Right cardiac atrium (tissue), 5 donors: ENCODE results near the gene ORAI1. TPM values are rescaled to one million over a fixed set of nuclear protein-coding genes. Genes with fewer than 3 reads are reported as not detected.
"Not testable (repeated sequence)": the region's sequence is repeated elsewhere in the genome, so short reads cannot be mapped to it uniquely, and the experiment has no call there.

Experiments
- ATAC-seq, 2 donors: fragments of 200-7000 bp; cut with Tn5 transposase; one replicate each; pipeline versions ENCODE4 v1.8.0 to v1.9.1; 2020; ENCODE audit warnings: moderate library complexity in 2 of 2, mild to moderate bottlenecking in 1 of 2
- DNase-seq, 3 donors: peaks; one replicate each; pipeline ENCODE4 v3.0.0-alpha.2; 2020
- H3K27ac ChIP-seq: one replicate; pipeline ENCODE4 v1.5.1; 2013; ENCODE audit warnings: mild to moderate bottlenecking, low read length, control low read depth, moderate library complexity
- H3K27me3 ChIP-seq: one replicate; pipeline ENCODE4 v1.6.1; 2013; ENCODE audit not compliant: control insufficient read depth, insufficient read depth
- H3K4me1 ChIP-seq: one replicate; pipeline ENCODE4 v1.6.1; 2013; ENCODE audit warnings: low read length; ENCODE audit not compliant: control insufficient read depth, insufficient read depth
- H3K4me3 ChIP-seq: one replicate; pipeline ENCODE4 v1.5.1; 2013; ENCODE audit warnings: low read length, control low read depth
- H3K9me3 ChIP-seq: one replicate; pipeline ENCODE4 v1.6.1; 2013; ENCODE audit warnings: low read length; ENCODE audit not compliant: control insufficient read depth
- WGBS: extraction: QIAGEN DNeasy Blood & Tissue Kit; methylation state at CpG from one replicate; pipeline ENCODE4 v1.1.7; 2013; 5-methylcytosine and 5-hydroxymethylcytosine counted together
- intact Hi-C, 4 donors: fragments of 100-400 bp; cut with DNase I; formaldehyde crosslinking; loops; one replicate each; pipeline versions ENCODE4 v1.11.0 to v1.14.0; 2022 to 2023
- polyA plus RNA-seq: library from polyadenylated mRNA; stranded (reverse); fragments of 200-250 nt; gene quantifications from one replicate; pipeline ENCODE4 v1.2.3, GENCODE V29; 2013
- total RNA-seq, 4 donors: library from RNA; stranded (reverse); fragmentation: NEBNext Ultra II Directional; extraction: Animal tissue kit (Norgen Biotek cat#: 25700); gene quantifications; one replicate each; pipeline ENCODE4 v1.2.1, GENCODE V29; 2021
- donor health status: healthy with polysubstance abuse.
- donor health status: DM: no; HTN: yes; CAD: no.
- donor health status: DM: no; HTN: no; CAD: no.
- donor health status: DM: no; HTN: yes; CAD: no; lungs with severe emphysema.
- donor health status: DM: yes; HTN: yes; CAD: no.

Gene ORAI1
- total and polyA plus RNA-seq, 5 donors = 6.9 to 9.4 (median 7.9) TPM

DNA sequence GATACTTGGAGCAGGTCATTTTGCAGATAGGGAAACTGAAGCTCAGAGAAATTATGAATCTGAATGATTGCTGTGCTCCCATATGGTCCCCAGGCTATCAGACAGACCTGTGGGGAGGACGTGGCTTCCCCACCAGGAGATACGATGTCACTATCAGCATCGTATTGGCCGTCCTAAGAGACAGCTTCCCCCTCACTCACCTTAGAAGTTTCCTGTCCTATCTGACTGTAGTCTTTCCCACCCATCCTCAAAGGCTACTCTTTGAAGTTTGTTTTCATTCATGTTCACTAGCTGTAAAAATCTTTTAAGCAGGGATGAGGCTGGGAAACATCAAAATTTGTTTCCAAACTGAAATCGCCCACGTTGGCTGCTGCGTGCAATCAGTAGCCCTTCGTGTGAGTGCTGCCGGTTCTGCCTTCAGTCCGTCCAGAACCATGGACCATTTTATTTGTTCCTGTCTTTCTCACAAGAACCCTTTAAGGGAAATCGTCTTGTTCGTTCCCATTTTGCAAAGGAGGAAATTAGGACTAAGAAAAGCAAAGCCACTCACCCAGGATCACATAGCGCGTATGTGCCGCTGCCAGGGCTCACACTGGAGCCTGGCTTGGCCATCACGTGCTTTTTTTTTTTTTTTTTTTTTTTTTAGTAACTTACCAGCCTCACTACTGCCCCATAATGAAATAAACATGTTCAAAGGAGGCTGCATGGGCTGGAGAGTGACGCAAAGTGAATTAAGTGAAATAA is 44.5 kb upstream of the ORAI1 start:
- Histone ChIP-seq H3K27ac (peak overlapping the region; percentile 30), H3K9me3 (no peaks in the 10 kb centered on the region), H3K4me3 (peak overlapping the region; percentile 12), H3K4me1 (peaks cover 9% of the 10 kb centered on the region), H3K27me3 (no peaks in the 10 kb centered on the region)
- intact Hi-C loops = loop anchor here in 1 of 4 donors (5.0 kb wide), 1 partner anchor 45 kb away; the partner anchor contains the start of gene ORAI1
- WGBS = 14% methylated on average over 17 of the region's 17 CpGs
- ATAC-seq (peak in 1 of 2 donors; percentile 47), DNase-seq (peak in 1 of 3 donors; percentile 79)

DNA sequence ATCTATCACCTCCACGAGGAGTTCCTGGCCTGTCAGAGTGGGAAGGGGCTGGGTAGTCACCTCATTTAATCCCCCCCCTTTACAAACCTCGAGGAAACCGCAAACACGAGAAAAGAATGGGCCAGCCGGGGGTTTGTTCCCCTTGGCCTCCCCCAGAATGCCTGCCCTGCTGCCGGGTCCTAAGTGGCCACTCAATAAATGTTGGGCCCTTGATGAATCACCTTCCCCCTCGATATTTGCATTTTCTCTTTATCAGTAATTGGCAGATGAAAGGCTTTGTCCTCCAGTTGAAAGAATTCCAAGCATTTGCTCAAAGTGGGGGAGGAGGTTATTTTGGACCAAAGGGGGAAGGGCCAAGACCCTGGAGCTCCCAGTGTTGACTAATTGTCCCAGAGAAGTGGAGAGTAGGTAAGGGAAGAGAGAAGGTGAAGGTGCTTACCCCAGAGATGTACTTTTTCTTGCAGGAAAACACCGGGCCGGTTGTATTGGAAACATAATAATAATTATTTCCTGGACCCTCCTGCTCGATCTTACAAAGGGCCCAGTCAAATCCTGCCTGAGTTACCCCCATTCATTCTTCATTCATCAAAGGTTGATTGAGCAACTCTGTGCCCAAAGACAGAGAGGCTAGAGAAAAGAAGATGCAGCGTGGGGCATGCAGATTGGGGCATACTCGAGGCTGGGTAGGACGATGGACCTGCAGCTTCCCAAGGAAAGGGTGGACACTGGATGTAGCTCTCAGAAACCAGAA is 43.6 kb upstream of the ORAI1 start:
- WGBS = 45% methylated on average over 13 of the region's 13 CpGs
- Histone ChIP-seq H3K9me3 (no peaks in the 10 kb centered on the region), H3K27me3 (no peaks in the 10 kb centered on the region), H3K4me3 (no peak overlapping the region), H3K27ac (no peak overlapping the region), H3K4me1 (peaks cover 9% of the 10 kb centered on the region)
- DNase-seq (no peak), ATAC-seq (no peak)
- intact Hi-C loops = loop anchor here in 1 of 4 donors (5.0 kb wide), 1 partner anchor 45 kb away; the partner anchor contains the start of gene ORAI1

DNA sequence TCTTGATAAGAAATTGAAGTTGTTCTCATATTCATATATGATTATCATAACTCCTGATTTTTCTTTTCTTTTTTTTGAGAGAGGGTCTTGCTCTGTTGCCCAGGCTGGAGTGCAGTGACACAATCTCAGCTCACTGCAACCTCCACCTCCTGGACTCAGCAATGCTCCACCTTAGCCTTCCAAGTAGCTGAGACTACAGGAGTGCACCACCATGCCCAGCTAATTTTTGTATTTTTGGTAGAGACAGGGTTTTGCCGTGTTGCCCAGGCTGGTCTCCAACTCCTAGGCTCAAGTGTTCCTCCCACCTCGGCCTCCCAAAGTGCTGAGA is 43.0 kb upstream of the ORAI1 start:
- intact Hi-C loops = loop anchor here in 1 of 4 donors (5.0 kb wide), 1 partner anchor 44 kb away; the partner anchor contains the start of gene ORAI1
- not testable (repeated sequence) for H3K27me3 ChIP-seq, H3K9me3 ChIP-seq, H3K27ac ChIP-seq, H3K4me3 ChIP-seq, DNase-seq, H3K4me1 ChIP-seq, ATAC-seq
- WGBS = 88% methylated on average over 2 of the region's 2 CpGs

DNA sequence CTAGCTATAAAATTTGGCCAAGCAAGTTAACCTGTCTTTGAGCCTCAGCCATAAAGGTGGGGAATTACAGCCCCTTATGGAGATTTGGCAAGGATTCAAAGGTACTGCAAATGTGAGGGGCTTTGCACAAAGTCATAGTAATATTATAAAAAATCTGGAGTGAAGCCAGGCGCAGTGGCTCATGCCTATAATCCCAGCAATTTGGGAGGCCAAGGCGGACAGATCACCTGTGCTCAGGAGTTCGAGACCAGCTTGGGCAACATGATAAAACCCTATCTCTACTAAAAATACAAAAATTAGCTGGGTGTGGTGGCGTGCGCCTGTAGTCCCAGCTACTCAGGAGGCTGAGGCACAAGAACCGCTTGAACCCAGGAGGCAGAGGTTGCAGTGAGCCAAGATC is 41.4 kb upstream of the ORAI1 start:
- not testable (repeated sequence) for DNase-seq

DNA sequence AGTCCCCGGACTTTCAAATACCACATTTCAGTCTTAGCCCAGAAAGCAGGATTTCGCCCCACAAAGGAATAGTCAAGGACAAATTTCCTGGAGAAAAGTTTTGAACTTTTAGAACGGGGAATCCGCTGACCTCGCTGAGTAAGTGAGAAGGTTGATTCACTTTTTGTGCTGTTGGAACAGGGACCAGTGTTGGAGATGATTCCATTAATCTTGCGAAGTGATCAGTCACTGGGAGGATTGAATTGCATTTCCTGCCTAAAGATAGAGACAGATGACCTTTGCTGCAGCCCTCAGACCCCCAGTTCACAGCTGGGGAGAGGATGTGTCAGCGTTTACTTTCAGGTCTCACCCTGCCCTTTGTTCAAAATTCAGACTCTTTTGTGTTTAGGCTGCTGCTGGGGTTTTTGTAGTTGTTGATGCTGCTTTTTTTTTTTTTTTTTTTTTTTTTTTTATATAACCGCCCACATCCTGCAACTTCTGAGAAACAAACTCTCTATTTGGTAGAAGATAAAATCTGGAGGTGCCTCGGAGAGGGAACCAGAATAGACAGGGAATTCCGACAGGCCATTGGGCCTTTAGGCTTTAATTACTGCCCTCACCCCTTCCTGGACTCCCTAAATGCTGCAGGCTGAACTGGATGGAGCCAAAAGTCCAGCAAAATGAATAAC is 35.7 kb upstream of the ORAI1 start:
- no peaks in the 10 kb centered on the region for H3K9me3 ChIP-seq
- 22% methylated on average over 10 of the region's 10 CpGs for WGBS
- no peaks in the 10 kb centered on the region for H3K4me1 ChIP-seq
- no peaks in the 10 kb centered on the region for H3K27me3 ChIP-seq
- DNase-seq (no peak), ATAC-seq (peak in 1 of 2 donors; percentile 35)
- peak overlapping the region; percentile 48 for H3K4me3 ChIP-seq
- H3K27ac ChIP-seq = peak overlapping the region; percentile 80
- intact Hi-C loops = no loop called here

More for the DNA sequence above, 41.4 kb upstream of the ORAI1 start:
- not testable (repeated sequence) for H3K4me1 ChIP-seq, H3K27me3 ChIP-seq, H3K9me3 ChIP-seq, H3K4me3 ChIP-seq, ATAC-seq, H3K27ac ChIP-seq
- 98% methylated on average over 6 of the region's 6 CpGs for WGBS
- intact Hi-C loops = loop anchor here in 1 of 4 donors (5.0 kb wide), 1 partner anchor 42 kb away; the partner anchor contains the start of gene ORAI1

DNA sequence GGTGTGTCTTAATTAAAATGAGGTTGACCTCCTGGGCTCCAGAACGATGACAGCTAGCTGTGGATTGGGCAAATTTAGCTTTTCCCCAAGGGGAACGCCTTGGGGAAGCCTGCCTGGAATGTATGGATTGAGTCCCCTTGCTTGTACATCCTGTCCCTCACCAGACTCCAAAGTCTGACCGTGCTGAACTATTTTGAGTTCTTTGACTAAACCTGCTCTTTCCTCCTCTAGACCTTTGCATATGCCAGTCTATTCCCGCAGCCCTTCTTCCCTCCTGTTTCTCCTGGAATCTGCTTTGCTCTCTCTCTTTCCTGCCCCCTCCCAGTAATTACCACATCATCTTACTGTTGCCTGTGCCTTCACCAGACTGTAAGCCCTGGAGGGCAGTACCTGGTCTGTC is 34.0 kb upstream of the ORAI1 start:
- intact Hi-C loops = no loop called here
- no peak for ATAC-seq
- WGBS = 55% methylated on average over 4 of the region's 4 CpGs

DNA sequence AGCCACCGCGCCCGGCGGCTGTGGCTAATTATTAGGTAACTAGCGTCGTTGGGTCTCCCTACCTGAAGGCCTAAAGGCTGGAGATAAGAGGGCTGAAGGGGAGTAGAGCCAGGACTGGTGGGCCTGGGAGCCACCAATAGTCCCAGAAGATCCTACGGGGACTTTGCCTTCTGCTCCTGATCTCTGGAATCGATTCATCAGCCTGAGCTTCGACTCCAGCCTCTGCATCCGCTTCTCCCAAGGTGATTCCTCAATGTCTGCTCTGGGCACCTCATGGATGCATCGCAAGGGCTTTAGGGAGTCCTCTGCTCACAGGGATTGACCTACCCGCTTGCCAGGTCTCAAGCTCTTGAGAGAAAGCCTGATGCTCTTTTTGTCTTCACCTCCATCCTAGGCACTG is 30.8 kb upstream of the ORAI1 start:
- no peaks in the 10 kb centered on the region for H3K9me3 ChIP-seq
- DNase-seq (no peak), ATAC-seq (no peak)
- WGBS = 92% methylated on average over 12 of the region's 12 CpGs
- no peaks in the 10 kb centered on the region for H3K27me3 ChIP-seq
- H3K4me1 ChIP-seq = no peaks in the 10 kb centered on the region
- intact Hi-C loops = no loop called here
- no peak overlapping the region for H3K4me3 ChIP-seq
- H3K27ac ChIP-seq = no peak overlapping the region

More for the DNA sequence above, 34.0 kb upstream of the ORAI1 start:
- Histone ChIP-seq H3K4me1 (no peaks in the 10 kb centered on the region), H3K9me3 (no peaks in the 10 kb centered on the region), H3K27me3 (no peaks in the 10 kb centered on the region), H3K27ac (no peak overlapping the region), H3K4me3 (no peak overlapping the region)
- no peak for DNase-seq

DNA sequence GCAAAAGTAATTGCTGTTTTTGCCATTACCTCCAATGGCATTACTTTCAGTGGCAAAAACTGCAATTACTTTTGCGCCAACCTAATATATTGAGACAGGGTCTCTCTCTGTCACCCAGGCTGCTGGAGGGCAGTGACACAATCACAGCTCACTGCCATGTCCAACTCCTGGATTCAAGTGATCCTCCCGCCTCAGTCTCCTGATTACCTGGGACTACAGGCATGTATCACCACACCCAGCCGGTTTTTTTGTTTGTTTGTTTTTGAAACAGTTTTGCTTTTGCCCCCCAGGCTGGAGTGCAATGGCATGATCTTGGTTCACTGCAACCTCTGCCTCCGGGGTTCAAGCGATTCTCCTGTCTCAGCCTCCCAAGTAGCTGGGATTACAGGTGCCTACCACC is 29.8 kb upstream of the ORAI1 start:
- intact Hi-C loops = no loop called here
- WGBS = 97% methylated on average over 5 of the region's 5 CpGs
- DNase-seq (no peak), ATAC-seq (no peak)
- no peak overlapping the region for H3K4me3 ChIP-seq
- H3K27ac ChIP-seq = no peak overlapping the region
- H3K4me1 ChIP-seq = no peaks in the 10 kb centered on the region
- no peaks in the 10 kb centered on the region for H3K9me3 ChIP-seq
- H3K27me3 ChIP-seq = no peaks in the 10 kb centered on the region

DNA sequence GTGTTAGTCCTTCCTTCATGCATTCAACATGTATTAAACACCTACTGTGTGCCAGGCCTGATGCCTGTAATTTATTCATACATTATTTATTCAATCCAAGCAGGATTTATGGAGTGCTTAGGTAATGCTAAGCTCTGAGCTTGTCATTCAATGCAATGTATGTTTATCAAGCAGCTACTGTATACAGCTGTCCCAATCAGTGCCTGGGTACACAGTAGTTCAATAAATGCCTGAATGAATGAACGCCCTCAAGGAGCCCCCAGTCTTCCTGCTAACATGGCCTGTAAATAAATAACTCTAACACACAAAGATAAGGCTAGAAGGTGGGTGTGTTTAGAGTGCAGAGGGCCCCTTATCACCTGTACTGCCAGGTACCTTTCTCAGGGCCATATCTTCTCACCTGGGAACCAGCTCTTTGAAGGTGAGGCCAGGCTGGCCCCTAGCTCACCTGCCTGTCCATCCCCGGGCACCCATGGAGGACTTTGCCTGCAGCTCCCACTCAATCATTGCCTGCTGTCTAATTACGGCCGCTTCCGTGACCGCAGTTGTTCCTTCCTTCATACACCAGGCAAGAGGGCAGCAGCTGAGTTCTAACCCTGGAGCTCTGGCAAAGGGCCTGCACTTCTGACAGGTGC is 25.5 kb upstream of the ORAI1 start:
- Histone ChIP-seq H3K9me3 (no peaks in the 10 kb centered on the region), H3K27me3 (no peaks in the 10 kb centered on the region), H3K4me3 (no peak overlapping the region), H3K27ac (no peak overlapping the region), H3K4me1 (no peaks in the 10 kb centered on the region)
- intact Hi-C loops = no loop called here
- DNase-seq = peak in 1 of 3 donors; percentile 12
- no peak for ATAC-seq
- 84% methylated on average over 6 of the region's 6 CpGs for WGBS

DNA sequence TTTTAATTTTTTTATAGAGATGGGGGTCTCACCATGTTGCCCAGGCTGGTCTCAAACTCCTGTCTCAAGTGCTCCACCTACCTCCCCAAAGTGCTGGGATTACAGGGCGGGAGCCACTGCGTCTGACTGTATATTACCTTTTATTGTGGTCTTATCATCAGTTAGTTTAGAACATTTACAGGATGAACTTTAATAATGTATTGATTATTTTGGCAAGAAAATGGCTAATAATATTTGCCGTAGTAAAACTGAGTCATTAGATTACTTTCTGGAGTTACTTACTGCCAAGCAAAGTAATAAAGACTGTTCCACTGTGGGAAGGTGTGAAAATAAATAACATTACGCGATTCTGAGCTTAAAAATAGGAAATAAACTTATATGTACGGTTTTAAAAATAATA is 23.6 kb upstream of the ORAI1 start:
- H3K9me3 ChIP-seq = no peaks in the 10 kb centered on the region
- H3K27me3 ChIP-seq = no peaks in the 10 kb centered on the region
- H3K4me3 ChIP-seq = no peak overlapping the region
- ATAC-seq = no peak
- intact Hi-C loops = no loop called here
- WGBS = 93% methylated on average over 6 of the region's 6 CpGs
- no peaks in the 10 kb centered on the region for H3K4me1 ChIP-seq
- H3K27ac ChIP-seq = no peak overlapping the region
- DNase-seq = no peak
